ENCODE data around the gene SUMO2. TPM values are rescaled to one million over a fixed set of nuclear protein-coding genes. Genes with fewer than 3 reads are reported as not detected.

Gene SUMO2
- total and polyA plus RNA-seq, 2 of the 13 experiments (the other 11 are each of a cell fraction or from before 2014, with no cell fraction given) = 337 to 553 TPM

GRCh38 chr17:75135946-75136345 lies 46.8 kb downstream of the SUMO2 start:
- Histone ChIP-seq H3K4me2 (ENCODE audit: low read depth, low read length) (no peak overlapping the region), H3K9me3 (ENCODE audit: low read length) (no peaks in the 10 kb centered on the region), H3K36me3 (replicated peaks in 1 of 2; ENCODE audit: control insufficient read depth in 1 of 2, insufficient read depth in 2 of 2, low read length in 2 of 2) (peaks cover 8 to 35% of the 10 kb centered on the region in 2 experiments), H2AFZ (ENCODE audit: low read length) (no peak overlapping the region), H3K79me2 (ENCODE audit: insufficient read depth, low read length) (no peaks in the 10 kb centered on the region), H3K4me1 (ENCODE audit: insufficient read depth, low read length) (peaks cover 17% of the 10 kb centered on the region), H3K4me3 (replicated peaks in 1 of 3; ENCODE audit: insufficient read depth in 1 of 3, low read depth in 2 of 3, low read length in 3 of 3) (no peak overlapping the region), H3K27ac (ENCODE audit: extremely low read length, insufficient read depth, low read length) (no peak overlapping the region), H3K27me3 (ENCODE audit: control insufficient read depth in 1 of 2, insufficient read depth in 2 of 2, low read length in 2 of 2) (no peaks in the 10 kb centered on the region), H4K20me1 (ENCODE audit: insufficient read depth, low read length) (no peaks in the 10 kb centered on the region), H3K9ac (ENCODE audit: insufficient read depth, low read depth, low read length) (no peak overlapping the region)
- in situ Hi-C loops (cut with HindIII; ENCODE audit: extremely low pct_ligation_motif_present, low pct_unique_long_range_greater_than_20kb) = no loop called here
- POLR2A ChIA-PET = no interaction called here
- no peak for FAIRE-seq
- DNase-seq (ENCODE audit: low spot score) = no peak
- no TSS peak for BruUV-seq (replicated peaks)
- ATAC-seq = no peak
- 95% methylated on average over 8 of the region's 8 CpGs for WGBS (ENCODE audit: low lambda C conversion rate)
- intact Hi-C loops (cut with micrococcal nuclease; ENCODE audit: unreplicated experiment) = no loop called here
- CTCF ChIA-PET (ENCODE audit: low intra/inter-chr PET ratio, low total read pairs) = no interaction called here
- TF ChIP-seq RFX1 (IDR thresholded peaks at IDR 0.05) (no peak), ZSCAN5A (CRISPR knock-in tag; IDR thresholded peaks at IDR 0.05; ENCODE audit: borderline replicate concordance) (no peak), U2AF1 (optimal IDR thresholded peaks at IDR 0.05; ENCODE audit: low read depth, low read length) (no peak), ZZZ3 (CRISPR knock-in tag; IDR thresholded peaks at IDR 0.05; ENCODE audit: borderline replicate concordance) (no peak), FOXC1 (CRISPR knock-in tag; IDR thresholded peaks at IDR 0.05; ENCODE audit: borderline replicate concordance) (no peak), ELF3 (CRISPR knock-in tag; IDR thresholded peaks at IDR 0.05) (no peak), TCF7L2 (IDR thresholded peaks at IDR 0.05; ENCODE audit: low read depth, low read length) (no peak), AGO1 (IDR thresholded peaks at IDR 0.05; ENCODE audit: low read depth, low read length, poor library complexity, severe bottlenecking) (no peak), HMGXB3 (CRISPR knock-in tag; IDR thresholded peaks at IDR 0.05; ENCODE audit: borderline replicate concordance) (no peak), RFX3 (CRISPR knock-in tag; IDR thresholded peaks at IDR 0.05) (no peak), NFATC3 (CRISPR knock-in tag; IDR thresholded peaks at IDR 0.05) (no peak), MAX (IDR thresholded peaks at IDR 0.05) (no peak), ZNF609 (CRISPR knock-in tag; IDR thresholded peaks at IDR 0.05; ENCODE audit: borderline replicate concordance) (no peak), PAF1 (CRISPR knock-in tag; IDR thresholded peaks at IDR 0.05) (no peak), SMARCE1 (IDR thresholded peaks at IDR 0.05; ENCODE audit: borderline replicate concordance) (no peak), ZNF160 (CRISPR knock-in tag; IDR thresholded peaks at IDR 0.05) (no peak)

Data from HepG2 (cell line).